Mammary epithelial cell (primary cell): ENCODE data around the gene RCBTB1.

Experiments used
- EZH2 ChIP-seq: IDR thresholded peaks from 2 replicates; pipeline ENCODE4 v1.6.1; 2012; ENCODE audit warnings: low read length, inconsistent platforms, borderline replicate concordance
- TF ChIP-seq, protein P1 (sequence below), 2 donors: IDR thresholded peaks in 1 of 2; conservative IDR thresholded peaks in 1 of 2; 2 replicates each; pipeline ENCODE4 v1.5.1; 2011 to 2012; ENCODE audit warnings: inconsistent platforms in 2 of 2, low read length in 2 of 2, mild to moderate bottlenecking in 2 of 2, control low read depth in 1 of 2, low read depth in 1 of 2; ENCODE audit not compliant: insufficient read depth in 1 of 2; ENCODE audit errors: extremely low read depth in 1 of 2

DNA sequence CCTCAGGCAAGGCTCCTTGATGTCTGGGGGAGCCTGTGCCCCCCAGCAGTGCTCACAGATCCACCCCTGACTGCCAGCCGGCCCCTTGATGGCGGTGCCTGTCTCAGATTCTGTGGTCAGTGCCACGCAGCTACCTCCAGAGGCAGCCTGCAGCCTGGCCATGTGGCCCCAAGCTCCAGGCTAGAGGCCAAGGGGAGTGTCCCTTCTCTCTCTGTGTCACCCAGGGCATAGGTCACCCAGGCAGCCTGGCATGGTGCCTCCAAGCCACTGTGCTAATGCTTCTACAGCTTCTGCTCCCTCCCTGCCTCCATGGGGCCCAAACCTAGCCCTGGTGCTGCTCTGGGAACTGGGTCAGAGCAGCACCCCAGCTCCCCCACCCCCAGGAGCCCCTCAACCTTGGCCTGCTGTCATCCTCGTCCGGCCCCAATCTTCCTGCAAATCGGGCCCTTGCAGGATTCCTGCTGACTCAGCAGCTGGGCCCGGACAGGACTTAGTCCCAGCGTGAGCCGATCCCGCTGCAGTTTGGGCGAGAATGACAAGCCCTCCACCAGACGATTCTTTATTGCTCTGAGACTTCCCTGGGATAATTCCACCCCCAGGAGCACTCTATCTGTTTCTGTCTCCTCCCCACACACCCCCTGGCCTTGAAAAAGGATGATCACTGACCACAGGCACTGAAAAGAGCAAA lies 40.2 kb upstream of the RCBTB1 start:
- TF ChIP-seq, protein P1, sequence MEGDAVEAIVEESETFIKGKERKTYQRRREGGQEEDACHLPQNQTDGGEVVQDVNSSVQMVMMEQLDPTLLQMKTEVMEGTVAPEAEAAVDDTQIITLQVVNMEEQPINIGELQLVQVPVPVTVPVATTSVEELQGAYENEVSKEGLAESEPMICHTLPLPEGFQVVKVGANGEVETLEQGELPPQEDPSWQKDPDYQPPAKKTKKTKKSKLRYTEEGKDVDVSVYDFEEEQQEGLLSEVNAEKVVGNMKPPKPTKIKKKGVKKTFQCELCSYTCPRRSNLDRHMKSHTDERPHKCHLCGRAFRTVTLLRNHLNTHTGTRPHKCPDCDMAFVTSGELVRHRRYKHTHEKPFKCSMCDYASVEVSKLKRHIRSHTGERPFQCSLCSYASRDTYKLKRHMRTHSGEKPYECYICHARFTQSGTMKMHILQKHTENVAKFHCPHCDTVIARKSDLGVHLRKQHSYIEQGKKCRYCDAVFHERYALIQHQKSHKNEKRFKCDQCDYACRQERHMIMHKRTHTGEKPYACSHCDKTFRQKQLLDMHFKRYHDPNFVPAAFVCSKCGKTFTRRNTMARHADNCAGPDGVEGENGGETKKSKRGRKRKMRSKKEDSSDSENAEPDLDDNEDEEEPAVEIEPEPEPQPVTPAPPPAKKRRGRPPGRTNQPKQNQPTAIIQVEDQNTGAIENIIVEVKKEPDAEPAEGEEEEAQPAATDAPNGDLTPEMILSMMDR (conservative IDR thresholded peaks at IDR 0.05 in 1 of 2, IDR thresholded peaks at IDR 0.05 in 1 of 2; ENCODE audit: extremely low read depth in 1 of 2, insufficient read depth in 1 of 2, low read depth in 1 of 2, low read length in 2 of 2), result no peak
- no peak for TF ChIP-seq EZH2
